WTC11 (cell line): ENCODE results near the gene SNAP47. TPM values are rescaled to one million over a fixed set of nuclear protein-coding genes. Genes with fewer than 3 reads are reported as not detected.

Source experiments
- ATAC-seq: fragments of 200-7000 bp; cut with Tn5 transposase; 2 replicates; pipeline ENCODE4 v1.10.0; 2021; ENCODE audit warnings: mild to moderate bottlenecking, moderate library complexity
- CTCF ChIA-PET: fragments of 300-600 bp; sonication (Branson Sonifier 250); formaldehyde crosslinking; loops from one replicate; lab custom pipeline; 2021; ENCODE audit warnings: antibody characterized with exemption; lab: Charles Lee
- POLR2A ChIA-PET: fragments of 350-600 bp; sonication (Branson Sonifier 250); formaldehyde crosslinking; loops from one replicate; lab custom pipeline; 2021; ENCODE audit warnings: antibody characterized with exemption; lab: Charles Lee
- DNase-seq: peaks from one replicate; pipeline ENCODE4 v3.0.0; 2021; ENCODE audit warnings: low spot score
- H3K27ac Mint-ChIP-seq: 2 replicates; pipeline ENCODE4 v1.8.0; 2021; ENCODE audit warnings: mixed read lengths
- H3K27me3 Mint-ChIP-seq: 2 replicates; pipeline ENCODE4 v1.8.0; 2021; ENCODE audit warnings: low read depth, mild to moderate bottlenecking, moderate library complexity, mixed read lengths
- H3K36me3 Mint-ChIP-seq: 2 replicates; pipeline ENCODE4 v1.8.0; 2021; ENCODE audit warnings: mixed read lengths
- H3K4me1 Mint-ChIP-seq: 2 replicates; pipeline ENCODE4 v1.8.0; 2022; ENCODE audit warnings: mixed read lengths
- H3K4me3 Mint-ChIP-seq: 2 replicates; pipeline ENCODE4 v1.8.0; 2021; ENCODE audit warnings: mild to moderate bottlenecking, moderate library complexity, mixed read lengths
- H3K9me3 Mint-ChIP-seq: 2 replicates; pipeline ENCODE4 v1.8.0; 2021; ENCODE audit warnings: mixed read lengths
- AR ChIP-seq: fragments of 250-450 bp; sonication (Bioruptor Pico); IDR thresholded peaks from 2 replicates; pipeline ENCODE4 v1.9.0; 2021; ENCODE audit warnings: mild to moderate bottlenecking
- ARID4B ChIP-seq: sonication (generic); formaldehyde crosslinking; IDR thresholded peaks from 2 replicates; pipeline ENCODE4 v1.8.0; 2023; ENCODE audit warnings: missing genetic modification reagents, mild to moderate bottlenecking, borderline replicate concordance
- E2F4 ChIP-seq: sonication (generic); formaldehyde crosslinking; IDR thresholded peaks from 2 replicates; pipeline ENCODE4 v1.8.1; 2022; ENCODE audit warnings: low read depth, mild to moderate bottlenecking, moderate library complexity, missing genetic modification reagents, borderline replicate concordance
- ERG ChIP-seq: fragments of 250-450 bp; sonication (Bioruptor Pico); IDR thresholded peaks from 2 replicates; pipeline ENCODE4 v1.8.0; 2021; ENCODE audit warnings: mild to moderate bottlenecking
- ETV6 ChIP-seq: sonication (generic); formaldehyde crosslinking; IDR thresholded peaks from 2 replicates; pipeline ENCODE4 v1.8.1; 2022; ENCODE audit warnings: mild to moderate bottlenecking, missing genetic modification reagents
- FOXK1 ChIP-seq: sonication (generic); formaldehyde crosslinking; IDR thresholded peaks from 2 replicates; pipeline ENCODE4 v1.8.0; 2022; ENCODE audit warnings: mild to moderate bottlenecking, moderate library complexity, missing genetic modification reagents
- JUN ChIP-seq: sonication (generic); formaldehyde crosslinking; IDR thresholded peaks from 2 replicates; pipeline ENCODE4 v1.8.0; 2023; ENCODE audit warnings: mild to moderate bottlenecking, missing genetic modification reagents
- KAT7 ChIP-seq: sonication (generic); formaldehyde crosslinking; IDR thresholded peaks from 2 replicates; pipeline ENCODE4 v1.8.1; 2023; ENCODE audit warnings: missing genetic modification reagents, mild to moderate bottlenecking, borderline replicate concordance
- MLX ChIP-seq: sonication (generic); formaldehyde crosslinking; IDR thresholded peaks from 2 replicates; pipeline ENCODE4 v1.8.1; 2023; ENCODE audit warnings: mild to moderate bottlenecking, missing genetic modification reagents, moderate library complexity
- MYBL2 ChIP-seq: sonication (generic); formaldehyde crosslinking; IDR thresholded peaks from 2 replicates; pipeline ENCODE4 v1.8.1; 2023; ENCODE audit warnings: mild to moderate bottlenecking, moderate library complexity, missing genetic modification reagents
- SOX15 ChIP-seq: fragments of 250-450 bp; sonication (Bioruptor Pico); IDR thresholded peaks from 2 replicates; pipeline ENCODE4 v1.9.0; 2021; ENCODE audit warnings: mild to moderate bottlenecking
- TEAD4 ChIP-seq: sonication (generic); formaldehyde crosslinking; IDR thresholded peaks from 2 replicates; pipeline ENCODE4 v1.8.0; 2022; ENCODE audit warnings: mild to moderate bottlenecking, missing genetic modification reagents
- TP53 ChIP-seq: sonication (generic); formaldehyde crosslinking; IDR thresholded peaks from 2 replicates; pipeline ENCODE4 v1.8.1; 2023; ENCODE audit warnings: mild to moderate bottlenecking, missing genetic modification reagents
- ZBTB21 ChIP-seq: sonication (generic); formaldehyde crosslinking; IDR thresholded peaks from 2 replicates; pipeline ENCODE4 v1.8.1; 2023; ENCODE audit warnings: mild to moderate bottlenecking, missing genetic modification reagents, borderline replicate concordance
- ZBTB43 ChIP-seq: sonication (generic); formaldehyde crosslinking; IDR thresholded peaks from 2 replicates; pipeline ENCODE4 v1.8.1; 2023; ENCODE audit warnings: mild to moderate bottlenecking, missing genetic modification reagents
- ZNF416 ChIP-seq: fragments of 250-450 bp; sonication (Bioruptor Pico); IDR thresholded peaks from 2 replicates; pipeline ENCODE4 v1.9.0; 2021; ENCODE audit warnings: mild to moderate bottlenecking, inconsistent platforms
- ZNF423 ChIP-seq: fragments of 250-450 bp; sonication (Bioruptor Pico); IDR thresholded peaks from 2 replicates; pipeline ENCODE4 v2.1.2; 2022; ENCODE audit warnings: mild to moderate bottlenecking, moderate library complexity
- total RNA-seq: library from RNA; stranded (reverse); gene quantifications from 3 replicates; pipeline ENCODE4 v1.2.3, GENCODE V29; 2021
- TF ChIP-seq, protein P1 (sequence below): sonication (generic); formaldehyde crosslinking; IDR thresholded peaks from 2 replicates; pipeline ENCODE4 v1.8.1; 2022; ENCODE audit warnings: mild to moderate bottlenecking, moderate library complexity, missing genetic modification reagents
- TF ChIP-seq, protein P2 (sequence below): sonication (generic); formaldehyde crosslinking; IDR thresholded peaks from 2 replicates; pipeline ENCODE4 v1.8.0; 2022; ENCODE audit warnings: mild to moderate bottlenecking, missing genetic modification reagents

SNAP47 gene
- total RNA-seq, 1 experiment from 2014 or later, result 50.8 TPM

DNA sequence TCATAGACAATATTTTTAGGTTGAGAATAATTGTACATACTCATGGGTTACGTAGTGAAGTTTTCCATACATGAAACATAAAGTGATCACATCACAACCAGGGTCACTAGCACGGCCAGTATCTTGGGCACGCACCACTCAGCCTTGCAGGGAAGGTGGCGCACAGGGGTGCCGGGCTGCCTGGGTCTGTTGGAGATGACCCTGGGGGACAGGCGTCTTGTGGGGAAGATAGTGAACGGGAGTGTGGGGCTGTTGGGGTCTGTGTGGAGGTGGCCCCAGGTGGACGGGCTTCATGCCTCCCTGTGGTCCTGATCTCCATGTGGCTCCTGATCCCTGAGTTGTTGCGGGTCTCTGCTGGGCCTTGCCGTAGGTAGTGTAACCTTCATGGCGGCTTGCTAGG lies 41.9 kb downstream of the SNAP47 start (continued):
- TF ChIP-seq ZBTB43 (no peak), TP53 (CRISPR knock-in tag) (no peak), MLX (CRISPR knock-in tag) (no peak)

DNA sequence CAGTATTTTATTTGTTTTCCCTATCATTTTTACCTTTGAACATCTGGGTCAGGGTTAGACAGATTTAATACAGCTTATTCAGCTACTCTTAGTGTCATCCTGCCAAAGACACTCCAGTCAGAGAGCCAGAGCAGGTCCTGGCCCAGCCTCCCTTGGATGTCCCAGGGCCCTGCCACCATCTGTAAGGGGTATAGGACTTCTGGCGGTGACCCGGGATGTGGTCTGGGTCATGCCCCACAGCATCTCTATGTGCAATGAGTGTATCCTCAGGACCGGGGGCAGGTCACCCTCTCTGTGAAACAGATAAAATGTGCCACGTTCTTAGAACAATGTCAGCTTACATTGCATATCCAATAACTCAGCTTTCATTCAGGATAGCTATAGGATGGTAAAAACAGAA lies 42.4 kb downstream of the SNAP47 start:
- no peak overlapping the region for H3K4me3 Mint-ChIP-seq
- POLR2A ChIA-PET, result no interaction called here
- no peaks in the 10 kb centered on the region for H3K27me3 Mint-ChIP-seq
- no peak for TF ChIP-seq TEAD4 (CRISPR knock-in tag)
- no peak for TF ChIP-seq ERG (CRISPR knock-in tag)
- TF ChIP-seq AR (CRISPR knock-in tag), result no peak
- TF ChIP-seq, protein P1, sequence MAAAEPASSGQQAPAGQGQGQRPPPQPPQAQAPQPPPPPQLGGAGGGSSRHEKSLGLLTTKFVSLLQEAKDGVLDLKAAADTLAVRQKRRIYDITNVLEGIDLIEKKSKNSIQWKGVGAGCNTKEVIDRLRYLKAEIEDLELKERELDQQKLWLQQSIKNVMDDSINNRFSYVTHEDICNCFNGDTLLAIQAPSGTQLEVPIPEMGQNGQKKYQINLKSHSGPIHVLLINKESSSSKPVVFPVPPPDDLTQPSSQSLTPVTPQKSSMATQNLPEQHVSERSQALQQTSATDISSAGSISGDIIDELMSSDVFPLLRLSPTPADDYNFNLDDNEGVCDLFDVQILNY (CRISPR knock-in tag), result no peak
- TF ChIP-seq FOXK1 (CRISPR knock-in tag), result no peak
- no peak for TF ChIP-seq KAT7 (CRISPR knock-in tag)
- no peak for TF ChIP-seq ZNF423
- no peak for TF ChIP-seq TP53 (CRISPR knock-in tag)
- no peak for TF ChIP-seq ZBTB21
- TF ChIP-seq JUN (CRISPR knock-in tag), result no peak
- no peak for TF ChIP-seq ARID4B (CRISPR knock-in tag)
- TF ChIP-seq ZNF416 (CRISPR knock-in tag), result no peak
- TF ChIP-seq, protein P2, sequence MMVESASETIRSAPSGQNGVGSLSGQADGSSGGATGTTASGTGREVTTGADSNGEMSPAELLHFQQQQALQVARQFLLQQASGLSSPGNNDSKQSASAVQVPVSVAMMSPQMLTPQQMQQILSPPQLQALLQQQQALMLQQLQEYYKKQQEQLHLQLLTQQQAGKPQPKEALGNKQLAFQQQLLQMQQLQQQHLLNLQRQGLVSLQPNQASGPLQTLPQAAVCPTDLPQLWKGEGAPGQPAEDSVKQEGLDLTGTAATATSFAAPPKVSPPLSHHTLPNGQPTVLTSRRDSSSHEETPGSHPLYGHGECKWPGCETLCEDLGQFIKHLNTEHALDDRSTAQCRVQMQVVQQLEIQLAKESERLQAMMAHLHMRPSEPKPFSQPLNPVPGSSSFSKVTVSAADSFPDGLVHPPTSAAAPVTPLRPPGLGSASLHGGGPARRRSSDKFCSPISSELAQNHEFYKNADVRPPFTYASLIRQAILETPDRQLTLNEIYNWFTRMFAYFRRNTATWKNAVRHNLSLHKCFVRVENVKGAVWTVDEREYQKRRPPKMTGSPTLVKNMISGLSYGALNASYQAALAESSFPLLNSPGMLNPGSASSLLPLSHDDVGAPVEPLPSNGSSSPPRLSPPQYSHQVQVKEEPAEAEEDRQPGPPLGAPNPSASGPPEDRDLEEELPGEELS (CRISPR knock-in tag), result no peak
- TF ChIP-seq SOX15 (CRISPR knock-in tag), result no peak
- TF ChIP-seq ETV6, result no peak
- TF ChIP-seq E2F4 (CRISPR knock-in tag), result no peak
- no peak for TF ChIP-seq MYBL2 (CRISPR knock-in tag)
- TF ChIP-seq, all 79 proteins: peak for 0
- CTCF ChIA-PET, result no interaction called here
- Mint-ChIP-seq H3K4me1 (no peaks in the 10 kb centered on the region), H3K9me3 (no peaks in the 10 kb centered on the region), H3K27ac (no peak overlapping the region), H3K36me3 (peaks cover 4% of the 10 kb centered on the region; the same call in 1 of the 2 replicates)
- DNase-seq (no peak), ATAC-seq (no peak)
